ENCODE data around the gene SLC10A7.

Gene SLC10A7

GRCh38 chr4:146273204-146273901, 248.4 kb downstream of the SLC10A7 start:
- Histone ChIP-seq H3K9me3 (ENCODE audit: severe bottlenecking) (no peaks in the 10 kb centered on the region), H3K27ac (ENCODE audit: poor library complexity, severe bottlenecking) (no peak overlapping the region), H3K27me3 (ENCODE audit: insufficient read depth, poor library complexity, severe bottlenecking) (no peaks in the 10 kb centered on the region), H3K4me1 (ENCODE audit: insufficient read depth, poor library complexity, severe bottlenecking) (no peaks in the 10 kb centered on the region), H3K36me3 (ENCODE audit: low read depth) (no peaks in the 10 kb centered on the region), H3K4me3 (ENCODE audit: severe bottlenecking) (no peak overlapping the region)
- no peak for TF ChIP-seq CTCF (IDR thresholded peaks at IDR 0.05; ENCODE audit: poor library complexity, severe bottlenecking)
- DNase-seq (ENCODE audit: low spot score) (no peak), ATAC-seq (ENCODE audit: low read depth) (no peak)

GRCh38 chr4:146271466-146271865, 250.3 kb downstream of the SLC10A7 start:
- no peak for TF ChIP-seq CTCF (IDR thresholded peaks at IDR 0.05; ENCODE audit: poor library complexity, severe bottlenecking)
- H3K4me1 ChIP-seq (ENCODE audit: insufficient read depth, poor library complexity, severe bottlenecking) = no peaks in the 10 kb centered on the region
- H3K36me3 ChIP-seq (ENCODE audit: low read depth) = no peaks in the 10 kb centered on the region
- H3K27ac ChIP-seq (ENCODE audit: poor library complexity, severe bottlenecking) = no peak overlapping the region
- DNase-seq (ENCODE audit: low spot score) = no peak
- no peak overlapping the region for H3K4me3 ChIP-seq (ENCODE audit: severe bottlenecking)
- H3K27me3 ChIP-seq (ENCODE audit: insufficient read depth, poor library complexity, severe bottlenecking) = no peaks in the 10 kb centered on the region
- H3K9me3 ChIP-seq (ENCODE audit: severe bottlenecking) = no peaks in the 10 kb centered on the region
- ATAC-seq (ENCODE audit: low read depth) = no peak

GRCh38 chr4:146269228-146269653, 252.5 kb downstream of the SLC10A7 start:
- Histone ChIP-seq H3K4me3 (ENCODE audit: severe bottlenecking) (no peak overlapping the region), H3K27ac (ENCODE audit: poor library complexity, severe bottlenecking) (no peak overlapping the region), H3K9me3 (ENCODE audit: severe bottlenecking) (no peaks in the 10 kb centered on the region), H3K4me1 (ENCODE audit: insufficient read depth, poor library complexity, severe bottlenecking) (no peaks in the 10 kb centered on the region), H3K27me3 (ENCODE audit: insufficient read depth, poor library complexity, severe bottlenecking) (no peaks in the 10 kb centered on the region), H3K36me3 (ENCODE audit: low read depth) (no peaks in the 10 kb centered on the region)
- no peak for ATAC-seq (ENCODE audit: low read depth)
- DNase-seq (ENCODE audit: low spot score) = no peak
- no peak for TF ChIP-seq CTCF (IDR thresholded peaks at IDR 0.05; ENCODE audit: poor library complexity, severe bottlenecking)

DNA sequence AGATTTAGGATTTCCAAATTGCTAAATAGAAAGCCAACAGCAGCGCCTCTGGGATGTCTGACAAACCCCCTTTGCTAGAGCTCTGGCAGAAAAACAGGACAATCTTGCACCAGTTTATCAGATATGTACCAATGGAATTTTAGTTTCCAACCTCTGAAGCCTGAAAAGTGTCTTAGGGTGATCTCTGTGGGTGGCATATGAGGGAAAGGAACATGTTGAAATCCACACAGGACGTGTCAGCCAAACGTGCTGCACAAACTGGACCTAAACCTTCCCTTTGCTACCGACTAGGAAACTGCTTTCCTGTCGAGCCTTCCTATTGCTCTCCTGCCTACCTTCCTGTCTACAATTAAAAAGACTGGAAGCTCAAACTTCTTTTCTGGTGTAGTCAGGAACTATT, 253.9 kb downstream of the SLC10A7 start:
- Histone ChIP-seq H3K36me3 (ENCODE audit: low read depth) (no peaks in the 10 kb centered on the region), H3K4me3 (ENCODE audit: severe bottlenecking) (no peak overlapping the region)
- ATAC-seq (ENCODE audit: low read depth) = no peak

More for the DNA sequence above, 253.9 kb downstream of the SLC10A7 start:
- Histone ChIP-seq H3K27me3 (ENCODE audit: insufficient read depth, poor library complexity, severe bottlenecking) (no peaks in the 10 kb centered on the region), H3K9me3 (ENCODE audit: severe bottlenecking) (no peaks in the 10 kb centered on the region), H3K4me1 (ENCODE audit: insufficient read depth, poor library complexity, severe bottlenecking) (no peaks in the 10 kb centered on the region), H3K27ac (ENCODE audit: poor library complexity, severe bottlenecking) (no peak overlapping the region)
- no peak for DNase-seq (ENCODE audit: low spot score)
- no peak for TF ChIP-seq CTCF (IDR thresholded peaks at IDR 0.05; ENCODE audit: poor library complexity, severe bottlenecking)

Data from RWPE2 (cell line).